ENCODE results near the gene VSIG8.

The VSIG8 gene

GRCh38 chr1:159883134-159883533 is 20.7 kb upstream of the VSIG8 start:
- no peak for DNase-seq

DNA sequence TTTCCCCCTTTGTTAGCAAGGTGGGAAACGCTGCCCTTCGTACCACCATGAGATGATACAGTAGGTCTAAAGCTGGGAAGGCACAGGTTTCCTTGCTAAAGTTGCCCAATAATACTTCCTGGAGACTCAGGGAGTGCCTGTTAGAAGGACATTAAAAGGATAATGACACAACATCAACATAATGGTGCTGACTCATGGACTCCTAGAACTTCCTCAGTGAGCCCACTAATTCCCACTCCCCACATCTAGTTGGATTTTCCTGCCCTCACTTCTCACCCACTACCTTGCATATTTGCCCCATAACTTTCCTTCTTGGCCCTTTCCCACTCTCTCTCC is 20.0 kb upstream of the VSIG8 start:
- peak; percentile 73 to 83 for DNase-seq

GRCh38 chr1:159881622-159882526 is 19.4 kb upstream of the VSIG8 start:
- DNase-seq: peak; percentile 53 to 59

- DNase-seq: peak in 1 of 2 donors; percentile 49
These were observed 18.0 kb upstream of the VSIG8 start for GRCh38 chr1:159880430-159880829.

DNA sequence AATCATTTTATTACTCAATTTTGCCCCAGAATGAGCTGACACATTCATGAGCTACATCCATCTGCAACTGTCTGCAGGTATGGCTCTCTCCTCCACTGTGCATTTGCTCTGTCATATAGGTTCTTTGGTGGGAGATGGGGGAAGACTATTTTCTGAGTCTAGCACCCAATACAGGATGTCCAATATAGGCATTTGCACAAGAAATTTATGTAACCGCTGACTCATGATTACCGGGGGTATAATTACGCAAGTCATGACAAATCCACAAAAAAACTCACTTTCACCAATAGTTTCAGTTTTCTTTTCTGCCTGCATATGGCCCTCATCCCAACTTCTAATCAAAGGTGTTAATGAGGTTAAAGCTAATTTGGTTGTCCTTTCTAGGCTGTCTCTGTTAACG is 17.5 kb upstream of the VSIG8 start:
- DNase-seq: peak; percentile 83 to 96

- no peak for DNase-seq
These were observed 16.7 kb upstream of the VSIG8 start for GRCh38 chr1:159879136-159879535.

- no peak for DNase-seq
These were observed 15.4 kb upstream of the VSIG8 start for GRCh38 chr1:159877695-159878444.

GRCh38 chr1:159873530-159874143 is 11.2 kb upstream of the VSIG8 start:
- no peak for DNase-seq

DNA sequence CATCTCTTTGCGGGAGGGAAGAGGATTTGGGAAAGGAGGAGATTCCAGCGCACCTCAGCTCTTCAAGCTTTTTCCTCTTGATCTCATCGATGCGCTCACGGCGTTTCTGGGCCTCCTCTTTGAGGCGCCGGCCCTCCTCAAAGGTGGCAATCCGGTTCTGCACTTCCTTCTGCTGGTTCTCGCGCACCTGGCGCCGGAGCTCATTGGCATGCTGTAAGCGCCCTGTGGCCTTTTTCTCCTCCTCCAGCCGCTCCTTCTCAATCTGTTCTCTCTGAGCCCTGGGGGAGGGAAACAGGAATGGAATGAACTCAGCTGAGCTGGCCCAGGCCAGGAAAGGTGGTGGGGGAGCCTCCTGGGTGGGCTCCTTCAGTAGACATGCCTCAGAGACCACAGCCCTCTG is 10.4 kb upstream of the VSIG8 start:
- no peak for DNase-seq

- DNase-seq: no peak
These were observed 8.2 kb upstream of the VSIG8 start for GRCh38 chr1:159870704-159871103.

DNA sequence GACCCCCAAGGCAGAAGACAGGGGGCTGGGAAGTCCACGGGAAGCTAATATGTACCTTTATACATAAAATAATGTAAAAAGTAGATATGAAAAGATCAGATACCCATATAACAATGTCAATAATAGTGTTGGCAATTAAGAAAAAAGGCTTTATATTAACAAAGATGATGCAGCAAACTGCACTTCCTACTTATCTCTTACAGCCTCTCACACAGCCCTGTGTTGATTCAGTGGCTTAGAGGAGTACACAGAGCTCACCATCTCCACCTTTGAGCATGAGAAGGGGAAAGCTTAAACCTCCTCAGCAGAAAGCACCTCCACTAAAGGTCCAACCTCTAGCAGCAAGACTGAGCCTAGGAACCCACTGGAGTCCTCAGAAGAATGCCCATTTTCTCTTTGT is 7.2 kb upstream of the VSIG8 start:
- DNase-seq: no peak

- DNase-seq: no peak
These were observed 6.7 kb upstream of the VSIG8 start for GRCh38 chr1:159869173-159869572.

- DNase-seq: no peak
These were observed 6.3 kb upstream of the VSIG8 start for GRCh38 chr1:159868766-159869165.

- no peak for DNase-seq
These were observed 5.2 kb upstream of the VSIG8 start for GRCh38 chr1:159867664-159868026.

- DNase-seq: no peak
These were observed 4.6 kb upstream of the VSIG8 start for GRCh38 chr1:159866905-159867663.

- no peak for DNase-seq
These were observed 3.6 kb upstream of the VSIG8 start for GRCh38 chr1:159866066-159866465.

DNA sequence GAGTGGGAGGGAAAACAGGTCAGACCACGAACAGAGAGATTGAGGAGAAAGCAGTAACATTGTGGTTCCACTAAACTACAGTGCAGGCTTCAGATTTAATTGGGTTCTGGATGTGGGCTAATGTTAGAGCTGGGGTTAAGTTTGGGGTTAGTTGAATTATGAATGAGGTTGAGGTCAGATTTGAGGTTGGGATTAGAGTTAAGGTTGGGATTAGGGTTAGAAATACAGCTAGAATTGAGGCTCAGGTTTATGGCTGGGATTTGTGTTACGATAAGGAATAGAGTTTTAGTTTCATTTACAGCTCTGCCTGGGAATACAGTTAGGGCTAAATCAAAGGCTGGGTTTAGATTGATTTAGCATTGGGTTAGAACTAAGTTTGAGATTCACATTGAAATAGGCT is 1.8 kb upstream of the VSIG8 start:
- DNase-seq: no peak

- DNase-seq: no peak
These were observed 426 bp downstream of the VSIG8 start for GRCh38 chr1:159862031-159862430.

- no peak for DNase-seq
These were observed 1.2 kb downstream of the VSIG8 start for GRCh38 chr1:159861218-159861617.

- no peak for DNase-seq
These were observed 2.0 kb downstream of the VSIG8 start for GRCh38 chr1:159860456-159860855.

- no peak for DNase-seq
These were observed 2.6 kb downstream of the VSIG8 start for GRCh38 chr1:159859767-159860322.

- no peak for DNase-seq
These were observed 4.6 kb downstream of the VSIG8 start for GRCh38 chr1:159857889-159858288.

DNA sequence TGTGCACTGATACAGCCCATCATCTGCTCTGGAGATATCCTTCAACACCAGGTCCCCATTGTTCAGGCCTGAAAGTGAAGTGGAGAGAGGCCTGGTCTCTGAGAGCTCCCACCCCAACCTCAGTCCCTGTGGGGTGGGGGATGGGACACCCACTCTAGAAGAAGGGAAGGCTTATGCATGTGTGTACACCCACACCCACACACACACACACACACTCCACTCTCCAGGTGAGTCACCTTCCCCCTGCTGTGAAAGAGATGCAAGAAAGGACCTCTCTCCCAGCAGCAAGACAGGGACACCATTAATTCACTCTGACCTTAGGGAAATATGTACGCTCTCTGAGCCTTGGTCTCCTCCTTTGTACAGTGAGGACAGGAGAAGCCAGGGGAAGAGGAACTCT is 5.9 kb downstream of the VSIG8 start:
- no peak for DNase-seq
